ENCODE data around the gene AOC1. TPM values are rescaled to one million over a fixed set of nuclear protein-coding genes. Genes with fewer than 3 reads are reported as not detected.

AOC1 gene
- total RNA-seq, 2 donors from 2014 or later, result 308 to 353 TPM

- Histone ChIP-seq H3K4me3 (no peak overlapping the region), H3K27me3 (no peaks in the 10 kb centered on the region), H3K9me3 (no peaks in the 10 kb centered on the region), H3K27ac (no peak overlapping the region), H3K36me3 (no peaks in the 10 kb centered on the region), H3K9ac (ENCODE audit: low read depth in 2 of 2, low read length in 2 of 2) (no peak overlapping the region), H3K4me1 (no peaks in the 10 kb centered on the region)
- intact Hi-C loops (cut with DNase I), result no loop called here
- TF ChIP-seq CTCF (IDR thresholded peaks at IDR 0.05), result no peak
- DNase-seq, result no peak
Observed at GRCh38 chr7:150835702-150836280, 16.5 kb upstream of the AOC1 start.

GRCh38 chr7:150838965-150839650 lies 13.2 kb upstream of the AOC1 start:
- no peak for TF ChIP-seq CTCF (IDR thresholded peaks at IDR 0.05)
- no peaks in the 10 kb centered on the region for H3K9me3 ChIP-seq
- DNase-seq, result no peak
- no peak overlapping the region for H3K4me3 ChIP-seq
- no peaks in the 10 kb centered on the region for H3K4me1 ChIP-seq
- H3K27me3 ChIP-seq, result no peaks in the 10 kb centered on the region
- H3K36me3 ChIP-seq, result no peaks in the 10 kb centered on the region
- no peak overlapping the region for H3K27ac ChIP-seq
- intact Hi-C loops (cut with DNase I), result no loop called here
- no peak overlapping the region for H3K9ac ChIP-seq (ENCODE audit: low read depth in 2 of 2, low read length in 2 of 2)

GRCh38 chr7:150842018-150842417 lies 10.3 kb upstream of the AOC1 start:
- H3K27me3 ChIP-seq, result no peaks in the 10 kb centered on the region
- intact Hi-C loops (cut with DNase I), result no loop called here
- no peak for DNase-seq

GRCh38 chr7:150842716-150843115 lies 9.6 kb upstream of the AOC1 start:
- no peak for TF ChIP-seq CTCF (IDR thresholded peaks at IDR 0.05)
- Histone ChIP-seq H3K9ac (ENCODE audit: low read depth in 2 of 2, low read length in 2 of 2) (no peak overlapping the region), H3K4me3 (no peak overlapping the region), H3K36me3 (no peaks in the 10 kb centered on the region), H3K27ac (no peak overlapping the region), H3K27me3 (no peaks in the 10 kb centered on the region), H3K9me3 (no peaks in the 10 kb centered on the region), H3K4me1 (no peaks in the 10 kb centered on the region)
- intact Hi-C loops (cut with DNase I), result no loop called here
- no peak for DNase-seq

More at GRCh38 chr7:150842018-150842417, 10.3 kb upstream of the AOC1 start:
- Histone ChIP-seq H3K36me3 (no peaks in the 10 kb centered on the region), H3K4me1 (no peaks in the 10 kb centered on the region), H3K4me3 (no peak overlapping the region), H3K27ac (no peak overlapping the region), H3K9ac (ENCODE audit: low read depth in 2 of 2, low read length in 2 of 2) (no peak overlapping the region), H3K9me3 (no peaks in the 10 kb centered on the region)
- no peak for TF ChIP-seq CTCF (IDR thresholded peaks at IDR 0.05)

- Histone ChIP-seq H3K4me3 (no peak overlapping the region), H3K9me3 (no peaks in the 10 kb centered on the region), H3K27me3 (no peaks in the 10 kb centered on the region), H3K27ac (no peak overlapping the region), H3K4me1 (no peaks in the 10 kb centered on the region), H3K9ac (ENCODE audit: low read depth in 2 of 2, low read length in 2 of 2) (no peak overlapping the region), H3K36me3 (no peaks in the 10 kb centered on the region)
- intact Hi-C loops (cut with DNase I), result no loop called here
- no peak for DNase-seq
- TF ChIP-seq CTCF (IDR thresholded peaks at IDR 0.05), result no peak
Observed at GRCh38 chr7:150845421-150845861, 6.9 kb upstream of the AOC1 start.
